Uterus (tissue), 2 donors: ENCODE measurements around the gene LRRC15.

Source experiments
- POLR2A ChIP-seq, 2 donors: fragments of 450-650 bp; IDR thresholded peaks; one replicate each; pipeline ENCODE4 v1.6.1; 2016; ENCODE audit warnings: antibody characterized with exemption in 2 of 2, mild to moderate bottlenecking in 1 of 2, moderate library complexity in 1 of 2
- TF ChIP-seq, protein P1 (sequence below), 4 experiments: fragments of 200-600 bp in 2 of 4; fragments of 450-650 bp in 2 of 4; sonication (generic) in 2 of 4; IDR thresholded peaks; one replicate each; pipeline ENCODE4 v1.5.1; 2016 to 2019; ENCODE audit warnings: antibody characterized with exemption in 4 of 4, mild to moderate bottlenecking in 2 of 4, moderate library complexity in 1 of 4

DNA sequence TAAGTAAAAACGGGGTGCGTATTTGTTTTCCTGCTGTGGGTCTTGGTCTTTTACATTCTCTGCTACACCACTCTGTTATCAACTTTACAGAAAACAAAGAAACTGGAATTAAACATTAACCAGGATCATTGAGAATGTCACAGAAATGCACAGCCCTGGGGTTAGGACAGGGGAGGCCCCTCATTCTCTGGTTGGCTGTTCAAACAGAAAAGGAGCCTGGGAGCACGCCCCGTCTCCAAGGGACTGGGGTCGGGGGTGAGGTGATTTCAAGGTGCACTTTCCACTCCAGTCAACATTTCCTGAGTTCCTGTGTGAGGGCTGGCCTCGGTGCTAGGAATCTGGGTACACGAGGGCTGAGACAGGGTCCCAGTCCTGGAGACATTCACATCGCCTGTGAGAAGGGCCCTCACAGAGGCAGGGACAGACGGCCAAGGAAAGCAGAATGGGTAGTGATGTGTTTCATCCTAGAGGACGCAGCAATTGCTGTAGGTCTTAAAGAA is 48.7 kb downstream of the LRRC15 start:
- TF ChIP-seq POLR2A (IDR thresholded peaks at IDR 0.05), result no peak
- TF ChIP-seq, protein P1, sequence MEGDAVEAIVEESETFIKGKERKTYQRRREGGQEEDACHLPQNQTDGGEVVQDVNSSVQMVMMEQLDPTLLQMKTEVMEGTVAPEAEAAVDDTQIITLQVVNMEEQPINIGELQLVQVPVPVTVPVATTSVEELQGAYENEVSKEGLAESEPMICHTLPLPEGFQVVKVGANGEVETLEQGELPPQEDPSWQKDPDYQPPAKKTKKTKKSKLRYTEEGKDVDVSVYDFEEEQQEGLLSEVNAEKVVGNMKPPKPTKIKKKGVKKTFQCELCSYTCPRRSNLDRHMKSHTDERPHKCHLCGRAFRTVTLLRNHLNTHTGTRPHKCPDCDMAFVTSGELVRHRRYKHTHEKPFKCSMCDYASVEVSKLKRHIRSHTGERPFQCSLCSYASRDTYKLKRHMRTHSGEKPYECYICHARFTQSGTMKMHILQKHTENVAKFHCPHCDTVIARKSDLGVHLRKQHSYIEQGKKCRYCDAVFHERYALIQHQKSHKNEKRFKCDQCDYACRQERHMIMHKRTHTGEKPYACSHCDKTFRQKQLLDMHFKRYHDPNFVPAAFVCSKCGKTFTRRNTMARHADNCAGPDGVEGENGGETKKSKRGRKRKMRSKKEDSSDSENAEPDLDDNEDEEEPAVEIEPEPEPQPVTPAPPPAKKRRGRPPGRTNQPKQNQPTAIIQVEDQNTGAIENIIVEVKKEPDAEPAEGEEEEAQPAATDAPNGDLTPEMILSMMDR (IDR thresholded peaks at IDR 0.05), result no peak
